ENCODE results near the gene PLAAT2.

DNA sequence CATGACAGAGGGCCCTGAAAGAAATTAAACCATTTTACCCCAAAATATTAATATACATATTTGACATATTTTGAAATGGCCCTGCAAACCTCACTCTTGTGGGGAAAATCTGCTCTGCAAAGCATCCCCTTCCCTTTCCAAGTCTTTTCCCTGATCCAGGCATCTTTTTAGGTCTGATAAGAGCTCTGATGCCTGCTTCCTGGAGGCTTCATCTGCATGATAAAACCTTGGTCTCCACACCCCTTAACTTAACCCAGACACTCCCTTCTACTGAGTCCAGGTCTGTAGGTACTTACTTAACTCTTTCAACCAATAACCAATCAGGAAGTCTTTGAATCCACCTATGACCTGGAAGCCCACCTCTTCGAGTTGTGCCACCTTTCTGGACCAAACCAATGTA lies 59.1 kb downstream of the PLAAT2 start:
- TF ChIP-seq, protein P1, sequence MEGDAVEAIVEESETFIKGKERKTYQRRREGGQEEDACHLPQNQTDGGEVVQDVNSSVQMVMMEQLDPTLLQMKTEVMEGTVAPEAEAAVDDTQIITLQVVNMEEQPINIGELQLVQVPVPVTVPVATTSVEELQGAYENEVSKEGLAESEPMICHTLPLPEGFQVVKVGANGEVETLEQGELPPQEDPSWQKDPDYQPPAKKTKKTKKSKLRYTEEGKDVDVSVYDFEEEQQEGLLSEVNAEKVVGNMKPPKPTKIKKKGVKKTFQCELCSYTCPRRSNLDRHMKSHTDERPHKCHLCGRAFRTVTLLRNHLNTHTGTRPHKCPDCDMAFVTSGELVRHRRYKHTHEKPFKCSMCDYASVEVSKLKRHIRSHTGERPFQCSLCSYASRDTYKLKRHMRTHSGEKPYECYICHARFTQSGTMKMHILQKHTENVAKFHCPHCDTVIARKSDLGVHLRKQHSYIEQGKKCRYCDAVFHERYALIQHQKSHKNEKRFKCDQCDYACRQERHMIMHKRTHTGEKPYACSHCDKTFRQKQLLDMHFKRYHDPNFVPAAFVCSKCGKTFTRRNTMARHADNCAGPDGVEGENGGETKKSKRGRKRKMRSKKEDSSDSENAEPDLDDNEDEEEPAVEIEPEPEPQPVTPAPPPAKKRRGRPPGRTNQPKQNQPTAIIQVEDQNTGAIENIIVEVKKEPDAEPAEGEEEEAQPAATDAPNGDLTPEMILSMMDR (IDR thresholded peaks at IDR 0.05): no peak
- no peak for TF ChIP-seq POLR2A (IDR thresholded peaks at IDR 0.05)
